ENCODE results near the gene TTC28.

TTC28 gene

DNA sequence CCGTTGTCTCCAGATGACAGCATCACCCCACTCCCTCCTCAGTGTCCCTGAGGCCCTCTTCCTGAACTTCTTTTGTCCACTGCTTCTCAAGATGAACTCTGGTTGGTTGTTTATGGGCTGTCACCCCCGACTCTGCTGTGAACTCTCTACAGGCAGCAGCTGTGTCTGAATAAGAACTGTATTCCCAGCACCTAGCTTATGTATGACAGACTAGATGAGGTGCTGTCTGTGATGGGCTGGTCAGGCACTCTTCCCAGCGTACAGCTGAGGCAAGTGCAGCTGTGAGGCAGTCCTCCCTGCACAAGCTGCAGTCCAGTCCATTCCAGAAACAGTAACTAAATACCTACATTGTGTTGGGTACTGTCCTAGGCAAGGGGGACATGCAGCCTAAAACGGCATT lies 649.2 kb downstream of the TTC28 start:
- DNase-seq, result no peak

- no peak for DNase-seq
Measured at GRCh38 chr22:28029956-28030355, 649.7 kb downstream of the TTC28 start.

DNA sequence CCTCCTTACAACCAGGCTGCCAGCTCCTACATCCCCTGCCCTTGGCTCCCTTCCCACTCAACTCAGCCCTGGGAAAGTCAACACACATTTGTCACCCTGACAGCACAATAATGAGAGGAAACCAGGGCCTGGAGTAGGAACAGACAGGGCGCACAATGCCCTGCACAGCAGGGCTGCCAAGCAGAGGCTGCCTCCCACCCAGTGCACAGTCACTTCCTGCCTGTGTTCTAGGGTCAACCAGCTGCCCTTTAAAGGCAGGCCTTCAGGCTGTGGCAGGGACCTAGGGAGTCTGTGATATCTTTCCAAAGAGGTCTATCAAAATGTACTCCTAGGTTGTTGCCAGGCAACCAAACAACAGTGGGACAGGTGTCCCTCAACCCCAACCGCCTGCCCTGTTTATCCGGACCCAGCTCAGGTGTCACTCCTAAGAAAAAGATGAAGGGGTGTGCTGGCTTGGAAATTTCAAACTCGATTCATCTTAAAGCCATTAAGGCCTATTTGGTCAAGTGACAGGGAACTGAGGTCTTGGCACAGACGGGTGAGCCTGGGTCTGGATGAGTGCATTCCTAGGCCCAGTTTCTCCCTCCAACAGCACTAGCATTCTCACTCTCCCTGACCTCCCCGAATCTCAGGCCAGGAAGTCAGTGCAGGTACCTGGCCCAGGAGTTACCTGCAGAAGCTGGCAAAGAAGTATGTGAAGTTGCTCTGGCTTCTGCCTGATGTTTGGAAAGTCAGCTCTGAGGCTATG lies 650.3 kb downstream of the TTC28 start:
- DNase-seq, result no peak

DNA sequence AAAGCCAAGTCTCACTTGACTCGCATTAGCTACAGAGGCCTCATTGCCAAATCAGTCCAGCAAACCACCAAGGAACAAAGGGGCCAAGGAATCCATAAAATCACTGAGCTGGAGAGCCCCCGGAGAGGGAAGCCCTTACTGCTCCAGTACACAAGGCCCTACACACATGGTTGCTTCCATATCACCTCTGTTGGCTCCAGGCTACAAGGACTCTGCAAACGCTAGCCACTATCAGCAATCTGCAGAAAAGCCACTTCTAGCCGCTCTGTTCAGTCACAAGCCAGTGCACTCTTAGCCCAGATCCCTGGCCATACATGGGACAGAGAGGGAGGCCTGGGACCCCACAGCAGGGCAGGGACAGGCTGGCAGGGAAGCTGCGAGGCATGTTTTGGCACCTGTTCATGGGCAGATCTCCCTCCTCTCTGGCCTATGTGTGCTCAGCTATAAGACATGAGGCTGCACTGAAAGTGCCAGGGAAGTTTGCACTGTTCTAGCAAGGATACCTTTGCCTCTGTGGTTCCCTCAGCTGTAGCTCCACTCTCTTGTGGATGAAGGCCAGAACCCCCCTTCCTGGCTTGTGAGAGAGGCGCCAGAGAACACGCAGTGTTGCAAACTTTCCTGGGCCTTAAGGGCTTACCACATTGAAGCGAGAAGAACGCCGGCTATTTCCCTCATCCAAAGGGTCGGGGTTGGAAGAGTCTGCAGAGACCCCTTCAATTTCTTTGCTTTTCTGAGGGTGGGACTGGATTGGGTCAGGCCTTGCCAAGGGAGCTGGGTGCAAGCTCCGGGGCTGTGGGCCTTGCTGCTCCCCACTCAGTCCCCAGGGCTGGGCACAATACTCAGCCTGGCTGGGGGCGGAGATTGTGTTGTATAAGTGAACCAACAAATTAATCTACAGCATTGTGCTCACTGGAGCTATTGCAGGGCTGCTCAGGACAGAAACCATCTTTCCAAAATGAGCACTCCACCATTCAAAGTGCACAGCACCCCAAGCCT lies 651.9 kb downstream of the TTC28 start:
- DNase-seq, result peak in 1 of 2 donors; percentile 5

- no peak for DNase-seq
Measured at GRCh38 chr22:28025866-28026575, 653.6 kb downstream of the TTC28 start.

GRCh38 chr22:28025333-28025732 lies 654.3 kb downstream of the TTC28 start:
- DNase-seq, result no peak

GRCh38 chr22:28024422-28024888 lies 655.2 kb downstream of the TTC28 start:
- no peak for DNase-seq

- DNase-seq, result no peak
Measured at GRCh38 chr22:28023774-28024173, 655.9 kb downstream of the TTC28 start.

DNA sequence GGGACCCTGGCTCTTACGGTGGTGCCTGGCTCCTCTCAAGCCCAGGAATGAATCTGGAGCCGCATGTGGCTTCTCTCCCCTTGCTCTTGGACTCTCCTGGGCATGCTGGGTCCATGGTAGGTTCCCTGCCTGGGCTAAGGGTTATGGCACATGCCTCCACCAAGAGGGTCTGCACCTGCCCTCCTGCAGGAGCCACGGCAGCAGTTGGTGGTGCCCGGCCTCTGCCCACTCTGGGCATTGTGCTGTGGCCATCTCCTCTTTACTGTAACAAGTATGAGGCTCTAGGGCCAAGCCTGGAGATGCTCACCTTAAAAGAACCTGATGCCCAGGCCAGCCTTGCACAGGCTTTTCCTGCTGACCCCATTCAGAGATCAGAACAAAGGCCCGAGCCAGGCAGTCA lies 656.6 kb downstream of the TTC28 start:
- no peak for DNase-seq

DNA sequence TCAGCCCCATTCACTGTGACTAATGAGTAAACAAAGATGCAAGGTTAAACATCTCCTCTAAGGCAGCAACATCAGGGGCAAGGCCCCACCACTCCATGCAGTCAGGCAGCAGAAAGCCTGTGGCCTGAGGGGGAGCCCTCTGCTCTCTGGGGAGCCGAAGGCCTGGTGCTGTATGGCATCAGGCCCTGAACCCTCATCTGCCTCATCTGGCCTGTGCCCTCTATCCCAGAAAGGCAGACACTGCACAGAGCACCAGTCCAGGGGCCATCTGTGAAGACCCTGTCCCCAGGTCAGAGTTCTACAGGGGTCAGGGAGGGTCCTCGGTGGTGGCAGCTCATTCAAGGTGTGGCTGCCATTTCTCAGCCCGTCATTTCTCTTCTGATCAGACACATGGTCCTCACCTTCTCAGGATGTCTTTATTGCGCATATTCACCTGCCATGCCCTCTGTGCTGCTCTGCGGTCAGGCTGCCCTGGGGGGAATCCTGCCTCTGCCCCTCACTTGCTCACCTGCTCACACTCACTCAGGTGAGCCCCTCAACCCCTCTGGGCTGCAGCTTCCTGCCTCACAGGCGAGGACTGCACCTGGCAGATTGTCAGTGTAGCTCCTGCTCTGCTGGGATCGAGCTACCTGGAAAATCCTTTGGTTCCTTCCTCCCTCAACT lies 657.5 kb downstream of the TTC28 start:
- DNase-seq, result no peak

GRCh38 chr22:28021116-28021997 lies 658.3 kb downstream of the TTC28 start:
- no peak for DNase-seq

GRCh38 chr22:28019881-28020861 lies 659.5 kb downstream of the TTC28 start:
- DNase-seq, result peak; percentile 75 to 78

DNA sequence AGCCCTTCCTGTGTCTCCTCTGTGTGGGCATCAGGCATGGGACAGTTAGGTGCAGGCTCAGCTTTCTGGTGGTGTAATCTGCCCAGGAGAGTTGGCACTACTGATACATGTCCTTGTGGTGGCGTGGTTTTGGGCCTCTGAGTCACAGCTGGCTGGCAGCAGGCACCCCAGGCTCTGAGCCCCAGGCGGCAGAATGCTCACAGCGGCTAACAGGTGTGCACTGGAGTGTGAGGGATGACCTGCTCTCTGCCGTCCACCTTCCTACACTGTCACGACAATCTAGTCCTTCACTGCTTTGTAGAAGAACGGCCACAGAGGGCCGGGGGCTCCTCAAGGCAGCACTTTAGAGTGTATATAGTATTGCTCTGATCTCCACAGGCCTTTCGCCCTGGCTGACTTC lies 660.3 kb downstream of the TTC28 start:
- DNase-seq, result no peak

DNA sequence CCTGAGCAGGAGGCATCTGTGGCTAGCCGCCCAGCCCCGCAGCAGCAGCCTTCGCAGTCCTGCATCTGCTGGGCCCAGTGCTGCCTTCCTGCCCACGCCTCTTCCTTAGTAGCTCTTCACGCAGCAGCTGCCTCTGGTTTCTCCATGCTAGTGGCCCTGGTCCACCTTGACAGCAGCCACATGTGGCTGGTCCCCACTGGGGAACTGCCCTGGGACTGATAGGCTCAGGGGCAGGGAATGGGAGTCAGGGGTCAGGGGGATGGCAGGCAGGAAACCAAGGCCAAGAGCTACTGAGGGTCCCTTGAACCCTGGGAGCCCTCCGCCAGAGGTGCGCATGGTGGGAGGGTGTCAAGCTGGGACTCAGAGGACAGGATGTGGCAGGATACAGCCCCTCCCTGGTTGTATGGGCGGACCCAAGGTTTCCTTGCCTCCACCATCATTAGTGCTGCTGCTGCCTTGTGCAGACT lies 661.1 kb downstream of the TTC28 start:
- no peak for DNase-seq

DNA sequence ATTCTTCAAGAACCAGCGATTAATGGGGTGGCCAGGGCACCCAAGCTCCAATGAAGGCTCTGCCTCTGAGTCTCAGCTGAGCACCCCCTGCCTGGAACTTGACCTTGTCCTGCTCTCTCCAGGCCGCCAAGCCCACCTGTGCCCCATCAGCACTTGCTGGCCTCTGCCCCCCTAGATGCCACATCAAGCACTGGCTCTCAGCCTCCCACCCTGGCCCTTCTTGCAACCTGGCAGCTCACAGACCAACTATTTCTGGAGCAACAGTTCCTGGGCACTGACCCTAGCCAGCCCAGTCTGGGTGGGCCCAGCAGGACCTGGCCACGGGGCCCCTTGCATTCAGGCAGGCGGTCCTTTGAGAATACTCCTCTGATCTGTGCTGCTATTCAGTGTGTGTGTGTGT lies 661.8 kb downstream of the TTC28 start:
- DNase-seq, result no peak

- DNase-seq, result no peak
Measured at GRCh38 chr22:28017558-28017820, 662.2 kb downstream of the TTC28 start.

DNA sequence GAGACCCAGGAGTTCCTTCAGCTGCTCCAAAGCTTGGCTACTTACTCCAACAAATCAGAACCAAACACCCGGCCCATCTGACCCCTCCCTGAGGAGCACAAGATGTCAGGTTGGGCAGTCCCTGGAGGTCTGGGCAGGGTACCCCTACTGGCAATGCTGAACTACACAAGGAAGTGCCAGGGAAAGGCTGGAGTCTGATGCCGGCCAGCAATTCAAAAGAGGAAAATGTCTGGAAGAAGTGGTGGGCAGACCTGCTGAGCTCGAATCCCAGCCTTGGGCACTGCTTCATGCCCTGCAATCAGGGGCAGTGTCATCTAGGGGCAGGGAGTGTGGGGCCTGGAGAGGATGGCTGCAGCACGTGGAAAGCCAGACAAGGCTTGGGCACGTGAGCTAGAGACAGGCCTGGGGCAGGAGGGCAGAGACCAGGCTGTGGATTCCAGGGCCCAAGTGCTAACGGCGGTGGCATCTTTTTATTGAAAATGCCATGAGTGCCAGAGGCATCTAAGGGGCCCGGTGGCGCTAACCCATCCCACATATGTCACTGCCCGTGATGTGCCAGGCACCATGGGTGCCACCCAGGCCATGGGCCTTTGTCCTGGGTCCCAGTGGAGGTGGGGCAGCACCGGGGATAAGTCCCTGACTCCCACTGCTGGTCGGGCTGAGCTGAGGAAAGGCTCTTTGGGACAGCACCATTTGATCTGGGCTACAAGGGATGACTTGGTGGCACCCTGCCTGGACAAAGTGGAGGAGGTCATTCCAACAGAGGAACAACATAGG lies 662.7 kb downstream of the TTC28 start:
- no peak for DNase-seq

DNA sequence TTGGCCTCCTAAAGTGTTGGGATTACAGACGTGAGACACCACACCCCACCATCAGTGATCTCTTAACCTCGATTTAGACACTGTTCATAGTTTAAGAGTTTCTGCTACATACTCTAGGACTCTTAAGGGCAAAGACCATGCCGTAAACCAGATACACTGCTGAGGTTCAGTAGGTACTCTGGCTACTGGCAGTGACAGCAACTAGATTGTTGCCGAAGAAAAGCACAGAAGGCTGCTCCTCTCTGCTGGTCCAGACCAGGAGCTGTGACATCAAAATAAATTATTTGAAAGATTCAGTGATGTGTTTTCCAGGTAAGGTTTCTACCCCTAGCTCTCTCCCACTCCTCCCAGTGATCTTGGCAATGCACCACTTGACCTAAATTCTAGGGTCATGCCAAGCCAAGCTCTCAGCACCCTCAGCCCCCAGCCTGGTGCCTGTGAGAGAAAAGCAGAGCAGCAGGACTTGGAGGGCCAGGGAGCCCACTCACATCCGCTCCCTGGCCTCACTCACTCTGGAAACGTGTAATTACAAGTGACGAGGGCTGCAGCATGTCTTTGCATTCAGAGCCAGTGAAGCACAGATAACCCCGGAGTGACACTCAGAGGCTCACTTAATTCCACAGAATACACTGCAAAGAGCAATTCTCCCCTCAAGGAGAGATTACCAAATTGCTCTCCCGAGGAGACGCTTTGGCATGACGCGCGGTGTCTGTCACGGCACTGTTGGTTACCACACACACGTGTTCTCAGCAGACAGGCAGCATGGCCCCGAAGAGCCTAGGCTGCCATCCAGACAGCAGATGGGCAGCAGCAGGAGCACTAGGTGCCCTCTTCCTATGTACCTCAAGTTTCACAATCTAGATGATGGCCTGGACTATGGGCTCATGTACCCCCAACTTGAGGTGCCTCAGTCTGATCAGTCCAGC lies 663.7 kb downstream of the TTC28 start:
- DNase-seq, result no peak

GRCh38 chr22:28015046-28015425 lies 664.6 kb downstream of the TTC28 start:
- DNase-seq, result no peak

Measured in stimulated activated CD4-positive, alpha-beta T cell treated with anti-CD3 and anti-CD28 coated beads, Interleukin-2, amount 100 ng/mL, for 24 hours (primary cell).